Activated CD8-positive, alpha-beta T cell treated with anti-CD3 and anti-CD28 coated beads, Interleukin-2, amount 10 ng/mL, durations not matched to agents 7 days and 5 days (primary cell): ENCODE measurements around the gene TMEM225B. TPM values are rescaled to one million over a fixed set of nuclear protein-coding genes. Genes with fewer than 3 reads are reported as not detected.
"Not testable (repeated sequence)": the region's sequence is repeated elsewhere in the genome, so short reads cannot be mapped to it uniquely, and the experiment has no call there.

Source experiments
- ATAC-seq: fragments of 150-1000 bp; cut with Tn5 transposase; one replicate; pipeline ENCODE4 v1.10.0; 2021; ENCODE audit warnings: moderate library complexity
- CTCF ChIA-PET: fragments of 350-600 bp; sonication (Branson Sonifier 250); formaldehyde crosslinking; loops from one replicate; lab custom pipeline; 2021; ENCODE audit warnings: antibody characterized with exemption; lab: Charles Lee
- POLR2A ChIA-PET: fragments of 350-600 bp; sonication (Branson Sonifier 250); formaldehyde crosslinking; loops from one replicate; lab custom pipeline; 2021; ENCODE audit warnings: antibody characterized with exemption; lab: Charles Lee
- DNase-seq: peaks from one replicate; pipeline ENCODE4 v3.0.0-alpha.2; 2020
- H3K27ac Mint-ChIP-seq: one replicate; pipeline ENCODE4 v1.8.0; 2021; ENCODE audit warnings: mild to moderate bottlenecking, mixed read lengths
- H3K27me3 Mint-ChIP-seq: one replicate; pipeline ENCODE4 v1.8.0; 2021; ENCODE audit warnings: low read depth, mixed read lengths
- H3K36me3 Mint-ChIP-seq: one replicate; pipeline ENCODE4 v1.8.0; 2021; ENCODE audit warnings: low read depth, mixed read lengths
- H3K4me1 Mint-ChIP-seq: one replicate; pipeline ENCODE4 v1.8.0; 2021; ENCODE audit warnings: low read depth, mixed read lengths
- H3K4me3 Mint-ChIP-seq: one replicate; pipeline ENCODE4 v1.8.0; 2021; ENCODE audit warnings: mild to moderate bottlenecking, mixed read lengths
- H3K9me3 Mint-ChIP-seq: one replicate; pipeline ENCODE4 v1.8.0; 2022; ENCODE audit warnings: mixed read lengths; ENCODE audit not compliant: insufficient read depth
- total RNA-seq, 2 experiments: library from RNA; stranded (reverse); gene quantifications; one replicate each; pipeline ENCODE4 v1.2.3, GENCODE V29; 2021

Gene TMEM225B
- total RNA-seq, 2 experiments from 2014 or later = 1.2 to 1.4 TPM

GRCh38 chr7:99643464-99643863 lies 45.4 kb downstream of the TMEM225B start:
- ChIA-PET POLR2A (interaction anchor here (0.5 to 0.8 kb wide), 2 partner anchors 27 to 1136 kb away, joined by 3 read pairs; partner anchors contain the start of gene ZSCAN25), CTCF (no interaction called here)
- H3K9me3 Mint-ChIP-seq = no peaks in the 10 kb centered on the region
- DNase-seq (no peak), ATAC-seq (no peak)
- peaks cover 3% of the 10 kb centered on the region for H3K4me1 Mint-ChIP-seq
- H3K36me3 Mint-ChIP-seq = peaks cover 66% of the 10 kb centered on the region
- no peak overlapping the region for H3K4me3 Mint-ChIP-seq
- no peak overlapping the region for H3K27ac Mint-ChIP-seq
- no peaks in the 10 kb centered on the region for H3K27me3 Mint-ChIP-seq

- no peak for ATAC-seq
- CTCF ChIA-PET = no interaction called here
- H3K9me3 Mint-ChIP-seq = no peaks in the 10 kb centered on the region
- POLR2A ChIA-PET = no interaction called here
- no peak overlapping the region for H3K27ac Mint-ChIP-seq
- H3K4me1 Mint-ChIP-seq = peaks cover 3% of the 10 kb centered on the region
- no peak for DNase-seq
- no peak overlapping the region for H3K4me3 Mint-ChIP-seq
- H3K36me3 Mint-ChIP-seq = peaks cover 61% of the 10 kb centered on the region
- no peaks in the 10 kb centered on the region for H3K27me3 Mint-ChIP-seq
These were observed 46.4 kb downstream of the TMEM225B start for GRCh38 chr7:99644431-99644830.

- DNase-seq = no peak
- Mint-ChIP-seq H3K4me1 (peaks cover 3% of the 10 kb centered on the region), H3K27ac (no peak overlapping the region), H3K9me3 (no peaks in the 10 kb centered on the region), H3K27me3 (no peaks in the 10 kb centered on the region), H3K36me3 (peaks cover 55% of the 10 kb centered on the region), H3K4me3 (no peak overlapping the region)
- CTCF ChIA-PET = no interaction called here
- ATAC-seq = no peak
- POLR2A ChIA-PET = no interaction called here
These were observed 47.5 kb downstream of the TMEM225B start for GRCh38 chr7:99645590-99645989.

DNA sequence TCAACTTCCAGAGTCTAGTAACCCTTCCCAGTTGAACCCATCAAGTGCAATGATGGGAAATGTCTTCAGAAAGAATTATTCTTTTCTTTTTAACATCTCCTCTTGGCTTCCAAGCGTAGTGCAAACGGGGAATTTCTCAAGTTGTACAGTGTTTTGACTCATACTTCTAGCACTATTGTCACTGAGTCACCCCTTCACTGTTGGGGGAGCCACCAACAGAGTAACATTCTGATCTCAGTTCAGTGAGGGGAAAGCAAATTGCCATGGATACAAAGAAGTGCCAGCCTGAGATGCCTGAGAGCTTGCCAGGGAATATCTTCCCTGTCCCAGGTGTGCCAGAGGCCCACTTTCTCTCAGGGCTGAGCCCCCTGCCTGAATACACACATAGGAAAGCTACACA lies 50.8 kb downstream of the TMEM225B start:
- ChIA-PET POLR2A (no interaction called here), CTCF (no interaction called here)
- no peak overlapping the region for H3K4me3 Mint-ChIP-seq
- no peaks in the 10 kb centered on the region for H3K27me3 Mint-ChIP-seq
- H3K9me3 Mint-ChIP-seq = no peaks in the 10 kb centered on the region
- no peaks in the 10 kb centered on the region for H3K4me1 Mint-ChIP-seq
- no peak overlapping the region for H3K27ac Mint-ChIP-seq
- no peak for ATAC-seq
- DNase-seq = no peak
- H3K36me3 Mint-ChIP-seq = peaks cover 41% of the 10 kb centered on the region

DNA sequence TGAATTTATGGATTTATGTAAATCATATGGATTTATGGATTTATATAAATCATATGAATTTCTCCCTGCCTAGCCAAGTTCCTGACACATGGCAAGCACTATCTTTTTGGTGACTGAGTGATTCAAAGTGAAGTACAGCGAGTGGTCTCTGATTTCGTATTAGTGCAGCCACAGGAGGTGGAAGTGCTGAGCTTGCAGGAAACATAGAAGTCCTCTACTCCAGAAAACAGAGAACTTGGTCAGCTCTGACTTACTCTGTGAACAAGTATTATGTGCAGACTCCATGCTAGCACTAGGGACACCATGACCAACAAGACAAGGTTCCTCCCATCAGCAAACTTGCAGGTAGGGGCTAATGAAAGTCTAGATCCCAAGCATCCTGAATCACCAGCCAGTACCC lies 53.2 kb downstream of the TMEM225B start:
- ChIA-PET POLR2A (no interaction called here), CTCF (interaction anchor here (0.6 kb wide), 1 partner anchor 76 kb away, joined by 3 read pairs; no protein-coding TSS in a partner anchor)
- H3K36me3 Mint-ChIP-seq = peaks cover 32% of the 10 kb centered on the region
- DNase-seq (no peak), ATAC-seq (no peak)
- H3K27me3 Mint-ChIP-seq = no peaks in the 10 kb centered on the region
- no peak overlapping the region for H3K4me3 Mint-ChIP-seq
- peaks cover 4% of the 10 kb centered on the region for H3K4me1 Mint-ChIP-seq
- H3K27ac Mint-ChIP-seq = no peak overlapping the region
- H3K9me3 Mint-ChIP-seq = no peaks in the 10 kb centered on the region

GRCh38 chr7:99652671-99653070 lies 54.6 kb downstream of the TMEM225B start:
- POLR2A ChIA-PET = no interaction called here
- no peak for DNase-seq
- Mint-ChIP-seq H3K4me1 (peaks cover 4% of the 10 kb centered on the region), H3K27me3 (no peaks in the 10 kb centered on the region), H3K4me3 (no peak overlapping the region), H3K27ac (no peak overlapping the region), H3K9me3 (no peaks in the 10 kb centered on the region), H3K36me3 (peaks cover 31% of the 10 kb centered on the region)
- no peak for ATAC-seq
- CTCF ChIA-PET = no interaction called here

- peak overlapping the region; percentile 2 for H3K27ac Mint-ChIP-seq
- H3K9me3 Mint-ChIP-seq, H3K4me1 Mint-ChIP-seq, H3K27me3 Mint-ChIP-seq, DNase-seq, CTCF ChIA-PET, ATAC-seq, POLR2A ChIA-PET, H3K4me3 Mint-ChIP-seq: not testable (repeated sequence)
- peaks cover 33% of the 10 kb centered on the region for H3K36me3 Mint-ChIP-seq
These were observed 55.2 kb downstream of the TMEM225B start for GRCh38 chr7:99653269-99653668.

GRCh38 chr7:99653754-99654153 lies 55.7 kb downstream of the TMEM225B start:
- Mint-ChIP-seq H3K27me3 (no peaks in the 10 kb centered on the region), H3K9me3 (no peaks in the 10 kb centered on the region), H3K4me1 (peaks cover 4% of the 10 kb centered on the region), H3K36me3 (peaks cover 34% of the 10 kb centered on the region), H3K27ac (no peak overlapping the region), H3K4me3 (no peak overlapping the region)
- no peak for DNase-seq
- POLR2A ChIA-PET = no interaction called here
- CTCF ChIA-PET = no interaction called here
- no peak for ATAC-seq

- POLR2A ChIA-PET, H3K27me3 Mint-ChIP-seq, H3K4me1 Mint-ChIP-seq, H3K4me3 Mint-ChIP-seq, H3K27ac Mint-ChIP-seq, ATAC-seq, CTCF ChIA-PET, DNase-seq, H3K9me3 Mint-ChIP-seq: not testable (repeated sequence)
- peaks cover 38% of the 10 kb centered on the region for H3K36me3 Mint-ChIP-seq
These were observed 56.6 kb downstream of the TMEM225B start for GRCh38 chr7:99654626-99655025.

GRCh38 chr7:99657879-99658278 lies 59.8 kb downstream of the TMEM225B start:
- H3K27me3 Mint-ChIP-seq, H3K27ac Mint-ChIP-seq, CTCF ChIA-PET, H3K4me1 Mint-ChIP-seq, DNase-seq, H3K4me3 Mint-ChIP-seq, ATAC-seq, H3K9me3 Mint-ChIP-seq, POLR2A ChIA-PET: not testable (repeated sequence)
- peaks cover 47% of the 10 kb centered on the region for H3K36me3 Mint-ChIP-seq

Other genes with a start within 250 kb of the TMEM225B start
- 100 to 1,000 TPM; 408 to 412 TPM for gene ARPC1B, start 223.5 kb upstream of the TMEM225B start, total RNA-seq
- gene PDAP1, start 189.7 kb upstream of the TMEM225B start, total RNA-seq = 100 to 1,000 TPM; 104 TPM
- 100 to 1,000 TPM; 101 to 110 TPM for gene BUD31, start 189.3 kb upstream of the TMEM225B start, total RNA-seq
- 10 to 100 TPM; 10.9 to 13.4 TPM for gene PTCD1, start 159.5 kb upstream of the TMEM225B start, total RNA-seq
- 10 to 100 TPM; 64.0 to 65.8 TPM for gene CPSF4, start 159.3 kb upstream of the TMEM225B start, total RNA-seq
- gene ATP5MF, start 132.1 kb upstream of the TMEM225B start, total RNA-seq = 100 to 1,000 TPM; 437 to 479 TPM
- gene ZNF789, start 125.4 kb upstream of the TMEM225B start, total RNA-seq = 10 to 100 TPM; 21.5 to 24.2 TPM
- gene ZNF394, start 98.0 kb upstream of the TMEM225B start, total RNA-seq = 10 to 100 TPM; 48.3 to 58.1 TPM
- gene ZKSCAN5, start 93.6 kb upstream of the TMEM225B start, total RNA-seq = 10 to 100 TPM; 13.9 TPM
- gene FAM200A, start 46.2 kb upstream of the TMEM225B start, total RNA-seq = 1 to 10 TPM; 5.1 to 5.4 TPM
- 100 to 1,000 TPM; 101 to 108 TPM for gene ZNF655, start 39.6 kb upstream of the TMEM225B start, total RNA-seq
- 10 to 100 TPM; 34.8 to 36.3 TPM for gene ZSCAN25, start 18.7 kb downstream of the TMEM225B start, total RNA-seq
- gene CYP3A5, start 81.7 kb downstream of the TMEM225B start, total RNA-seq = not detected
- not detected for gene CYP3A7, start 136.9 kb downstream of the TMEM225B start, total RNA-seq
- gene CYP3A4, start 185.9 kb downstream of the TMEM225B start, total RNA-seq = not detected
- not detected for gene CYP3A43, start 229.7 kb downstream of the TMEM225B start, total RNA-seq